ENCODE data around the gene HPDL. TPM values are rescaled to one million over a fixed set of nuclear protein-coding genes. Genes with fewer than 3 reads are reported as not detected.
A peak's percentile ranks its signal among the peaks of the same experiment; 100 is the strongest.

Gene HPDL
- total and polyA plus RNA-seq, 10 of the 15 experiments (the other 5 are each of a cell fraction or from before 2014, with no cell fraction given): 1.3 to 75.5 (median 31.8) TPM

DNA sequence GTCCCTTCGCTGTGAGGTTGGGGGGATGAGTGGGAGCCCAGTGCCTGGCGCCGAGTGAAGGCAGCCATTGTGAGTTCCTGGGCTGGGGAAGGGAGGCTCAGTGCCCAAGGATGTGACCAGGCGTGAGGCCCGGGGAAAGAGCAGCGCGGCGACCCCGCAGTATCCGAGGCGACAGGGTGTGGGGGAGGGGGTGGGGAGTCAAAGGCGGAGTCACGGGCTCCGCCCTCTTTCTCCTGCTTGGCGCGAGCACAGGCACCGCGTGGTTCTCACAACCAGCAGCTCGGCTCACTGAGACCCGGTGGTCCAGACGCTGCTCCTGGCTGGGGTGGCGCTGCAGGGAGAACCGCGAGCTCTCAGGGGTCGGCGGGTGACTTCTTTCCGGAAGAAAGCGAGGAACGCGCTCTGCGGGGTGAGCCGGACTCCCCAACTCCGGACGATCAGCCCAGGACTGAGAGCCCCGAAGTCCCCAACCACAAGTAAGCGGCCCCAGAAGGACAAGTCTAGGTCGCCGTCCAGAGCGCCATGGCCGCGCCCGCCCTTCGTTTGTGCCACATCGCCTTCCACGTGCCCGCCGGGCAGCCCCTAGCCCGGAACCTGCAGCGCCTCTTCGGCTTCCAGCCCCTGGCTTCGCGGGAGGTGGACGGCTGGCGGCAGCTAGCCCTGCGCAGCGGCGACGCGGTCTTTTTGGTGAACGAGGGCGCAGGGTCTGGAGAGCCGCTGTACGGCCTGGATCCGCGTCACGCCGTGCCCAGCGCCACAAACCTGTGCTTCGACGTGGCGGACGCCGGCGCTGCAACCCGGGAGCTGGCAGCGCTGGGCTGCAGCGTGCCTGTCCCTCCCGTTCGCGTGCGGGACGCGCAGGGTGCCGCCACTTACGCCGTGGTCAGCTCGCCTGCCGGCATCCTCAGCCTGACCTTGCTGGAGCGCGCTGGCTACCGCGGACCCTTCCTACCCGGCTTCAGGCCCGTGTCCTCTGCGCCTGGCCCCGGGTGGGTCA lies at the start of gene HPDL (continued):
- 0 out of 2 replicates have a peak, but pooled peaks have one; percentile 27 for TF ChIP-seq NR2F1 (conservative IDR thresholded peaks at IDR 0.05)
- TF ChIP-seq, protein P1, sequence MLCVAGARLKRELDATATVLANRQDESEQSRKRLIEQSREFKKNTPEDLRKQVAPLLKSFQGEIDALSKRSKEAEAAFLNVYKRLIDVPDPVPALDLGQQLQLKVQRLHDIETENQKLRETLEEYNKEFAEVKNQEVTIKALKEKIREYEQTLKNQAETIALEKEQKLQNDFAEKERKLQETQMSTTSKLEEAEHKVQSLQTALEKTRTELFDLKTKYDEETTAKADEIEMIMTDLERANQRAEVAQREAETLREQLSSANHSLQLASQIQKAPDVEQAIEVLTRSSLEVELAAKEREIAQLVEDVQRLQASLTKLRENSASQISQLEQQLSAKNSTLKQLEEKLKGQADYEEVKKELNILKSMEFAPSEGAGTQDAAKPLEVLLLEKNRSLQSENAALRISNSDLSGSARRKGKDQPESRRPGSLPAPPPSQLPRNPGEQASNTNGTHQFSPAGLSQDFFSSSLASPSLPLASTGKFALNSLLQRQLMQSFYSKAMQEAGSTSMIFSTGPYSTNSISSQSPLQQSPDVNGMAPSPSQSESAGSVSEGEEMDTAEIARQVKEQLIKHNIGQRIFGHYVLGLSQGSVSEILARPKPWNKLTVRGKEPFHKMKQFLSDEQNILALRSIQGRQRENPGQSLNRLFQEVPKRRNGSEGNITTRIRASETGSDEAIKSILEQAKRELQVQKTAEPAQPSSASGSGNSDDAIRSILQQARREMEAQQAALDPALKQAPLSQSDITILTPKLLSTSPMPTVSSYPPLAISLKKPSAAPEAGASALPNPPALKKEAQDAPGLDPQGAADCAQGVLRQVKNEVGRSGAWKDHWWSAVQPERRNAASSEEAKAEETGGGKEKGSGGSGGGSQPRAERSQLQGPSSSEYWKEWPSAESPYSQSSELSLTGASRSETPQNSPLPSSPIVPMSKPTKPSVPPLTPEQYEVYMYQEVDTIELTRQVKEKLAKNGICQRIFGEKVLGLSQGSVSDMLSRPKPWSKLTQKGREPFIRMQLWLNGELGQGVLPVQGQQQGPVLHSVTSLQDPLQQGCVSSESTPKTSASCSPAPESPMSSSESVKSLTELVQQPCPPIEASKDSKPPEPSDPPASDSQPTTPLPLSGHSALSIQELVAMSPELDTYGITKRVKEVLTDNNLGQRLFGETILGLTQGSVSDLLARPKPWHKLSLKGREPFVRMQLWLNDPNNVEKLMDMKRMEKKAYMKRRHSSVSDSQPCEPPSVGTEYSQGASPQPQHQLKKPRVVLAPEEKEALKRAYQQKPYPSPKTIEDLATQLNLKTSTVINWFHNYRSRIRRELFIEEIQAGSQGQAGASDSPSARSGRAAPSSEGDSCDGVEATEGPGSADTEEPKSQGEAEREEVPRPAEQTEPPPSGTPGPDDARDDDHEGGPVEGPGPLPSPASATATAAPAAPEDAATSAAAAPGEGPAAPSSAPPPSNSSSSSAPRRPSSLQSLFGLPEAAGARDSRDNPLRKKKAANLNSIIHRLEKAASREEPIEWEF (IDR thresholded peaks at IDR 0.05; ENCODE audit: insufficient replicate concordance, low read depth, low read length): no peak
- TF ChIP-seq NFYA (IDR thresholded peaks at IDR 0.05; ENCODE audit: borderline replicate concordance, low read depth, low read length): no peak
- TF ChIP-seq CBFB (IDR thresholded peaks at IDR 0.05; ENCODE audit: low read depth): peak; percentile 75
- TF ChIP-seq, protein P2, sequence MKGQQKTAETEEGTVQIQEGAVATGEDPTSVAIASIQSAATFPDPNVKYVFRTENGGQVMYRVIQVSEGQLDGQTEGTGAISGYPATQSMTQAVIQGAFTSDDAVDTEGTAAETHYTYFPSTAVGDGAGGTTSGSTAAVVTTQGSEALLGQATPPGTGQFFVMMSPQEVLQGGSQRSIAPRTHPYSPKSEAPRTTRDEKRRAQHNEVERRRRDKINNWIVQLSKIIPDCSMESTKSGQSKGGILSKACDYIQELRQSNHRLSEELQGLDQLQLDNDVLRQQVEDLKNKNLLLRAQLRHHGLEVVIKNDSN (IDR thresholded peaks at IDR 0.05; ENCODE audit: borderline replicate concordance, extremely low read length, insufficient read depth, low read depth, low read length): peak; percentile 6
- TF ChIP-seq SMARCA5 (IDR thresholded peaks at IDR 0.05): no peak
- peak; percentile 74 for TF ChIP-seq PML (IDR thresholded peaks at IDR 0.05; ENCODE audit: low read length)
- TF ChIP-seq IKZF2 (IDR thresholded peaks at IDR 0.05): peak in 1 of 2 experiments; percentile 45; a peak in 3 of 4 replicates
- no peak for TF ChIP-seq SUZ12 (IDR thresholded peaks at IDR 0.05; ENCODE audit: unreplicated experiment)
- TF ChIP-seq, protein P3, sequence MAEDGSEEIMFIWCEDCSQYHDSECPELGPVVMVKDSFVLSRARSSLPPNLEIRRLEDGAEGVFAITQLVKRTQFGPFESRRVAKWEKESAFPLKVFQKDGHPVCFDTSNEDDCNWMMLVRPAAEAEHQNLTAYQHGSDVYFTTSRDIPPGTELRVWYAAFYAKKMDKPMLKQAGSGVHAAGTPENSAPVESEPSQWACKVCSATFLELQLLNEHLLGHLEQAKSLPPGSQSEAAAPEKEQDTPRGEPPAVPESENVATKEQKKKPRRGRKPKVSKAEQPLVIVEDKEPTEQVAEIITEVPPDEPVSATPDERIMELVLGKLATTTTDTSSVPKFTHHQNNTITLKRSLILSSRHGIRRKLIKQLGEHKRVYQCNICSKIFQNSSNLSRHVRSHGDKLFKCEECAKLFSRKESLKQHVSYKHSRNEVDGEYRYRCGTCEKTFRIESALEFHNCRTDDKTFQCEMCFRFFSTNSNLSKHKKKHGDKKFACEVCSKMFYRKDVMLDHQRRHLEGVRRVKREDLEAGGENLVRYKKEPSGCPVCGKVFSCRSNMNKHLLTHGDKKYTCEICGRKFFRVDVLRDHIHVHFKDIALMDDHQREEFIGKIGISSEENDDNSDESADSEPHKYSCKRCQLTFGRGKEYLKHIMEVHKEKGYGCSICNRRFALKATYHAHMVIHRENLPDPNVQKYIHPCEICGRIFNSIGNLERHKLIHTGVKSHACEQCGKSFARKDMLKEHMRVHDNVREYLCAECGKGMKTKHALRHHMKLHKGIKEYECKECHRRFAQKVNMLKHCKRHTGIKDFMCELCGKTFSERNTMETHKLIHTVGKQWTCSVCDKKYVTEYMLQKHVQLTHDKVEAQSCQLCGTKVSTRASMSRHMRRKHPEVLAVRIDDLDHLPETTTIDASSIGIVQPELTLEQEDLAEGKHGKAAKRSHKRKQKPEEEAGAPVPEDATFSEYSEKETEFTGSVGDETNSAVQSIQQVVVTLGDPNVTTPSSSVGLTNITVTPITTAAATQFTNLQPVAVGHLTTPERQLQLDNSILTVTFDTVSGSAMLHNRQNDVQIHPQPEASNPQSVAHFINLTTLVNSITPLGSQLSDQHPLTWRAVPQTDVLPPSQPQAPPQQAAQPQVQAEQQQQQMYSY (CRISPR knock-in tag; IDR thresholded peaks at IDR 0.05): no peak
- peak; percentile 51; the same call in 1 of the 2 replicates for TF ChIP-seq LARP7 (IDR thresholded peaks at IDR 0.05)
- no peak for TF ChIP-seq RAD51 (IDR thresholded peaks at IDR 0.05)
- TF ChIP-seq NRF1 (conservative IDR thresholded peaks at IDR 0.05; ENCODE audit: low read depth, low read length): no peak
- peak; percentile 34 for TF ChIP-seq MYC (IDR thresholded peaks at IDR 0.05; ENCODE audit: insufficient read depth, insufficient read length, insufficient replicate concordance, low read length, severe bottlenecking)
- TF ChIP-seq MTA3 (IDR thresholded peaks at IDR 0.05; ENCODE audit: borderline replicate concordance, low read length): peak; percentile 27; the same call in 1 of the 2 replicates
